Endodermal cell (in vitro differentiated cells): ENCODE data around the gene SLC12A8. TPM values are rescaled to one million over a fixed set of nuclear protein-coding genes. Genes with fewer than 3 reads are reported as not detected.

Experiments
- DNase-seq: peaks from one replicate; pipeline ENCODE4 v3.0.0-alpha.2; 2017
- H3K27ac ChIP-seq: 2 replicates; pipeline ENCODE4 v1.5.1; 2013; ENCODE audit warnings: mild to moderate bottlenecking, low read depth, low read length, moderate library complexity
- H3K27me3 ChIP-seq: 2 replicates; pipeline ENCODE4 v1.6.1; 2013; ENCODE audit warnings: mild to moderate bottlenecking, low read length, moderate library complexity; ENCODE audit not compliant: insufficient read depth, control insufficient read depth, poor library complexity, severe bottlenecking
- H3K36me3 ChIP-seq: 2 replicates; pipeline ENCODE4 v1.7.0; 2013; ENCODE audit warnings: mild to moderate bottlenecking, low read length, moderate library complexity; ENCODE audit not compliant: control insufficient read depth, insufficient read depth
- H3K4me1 ChIP-seq: one replicate; pipeline ENCODE4 v1.7.0; 2013; ENCODE audit warnings: low read length; ENCODE audit not compliant: control insufficient read depth, insufficient read depth
- H3K4me3 ChIP-seq: 2 replicates; pipeline ENCODE4 v1.5.1; 2013; ENCODE audit warnings: mild to moderate bottlenecking, low read length, moderate library complexity
- H3K9ac ChIP-seq: 2 replicates; pipeline ENCODE4 v1.6.1; 2013; ENCODE audit warnings: mild to moderate bottlenecking, low read length, moderate library complexity; ENCODE audit not compliant: poor library complexity, severe bottlenecking; ENCODE audit errors: extremely low read depth
- H3K9me3 ChIP-seq: 2 replicates; pipeline ENCODE4 v1.6.1; 2013; ENCODE audit warnings: mild to moderate bottlenecking, low read length, moderate library complexity; ENCODE audit not compliant: control insufficient read depth
- H3K27ac Mint-ChIP-seq: 2 replicates; pipeline ENCODE4 v1.8.0; 2020; ENCODE audit warnings: mixed read lengths
- H3K27me3 Mint-ChIP-seq: 2 replicates; pipeline ENCODE4 v1.8.0; 2021; ENCODE audit warnings: mild to moderate bottlenecking, mixed read lengths; ENCODE audit not compliant: insufficient read depth
- H3K36me3 Mint-ChIP-seq: 2 replicates; pipeline ENCODE4 v1.8.0; 2020; ENCODE audit warnings: low read depth, mixed read lengths
- H3K4me1 Mint-ChIP-seq: 2 replicates; pipeline ENCODE4 v1.8.0; 2020; ENCODE audit warnings: mixed read lengths
- H3K4me3 Mint-ChIP-seq: 2 replicates; pipeline ENCODE4 v1.8.0; 2020; ENCODE audit warnings: mild to moderate bottlenecking, moderate library complexity, mixed read lengths
- H3K9me3 Mint-ChIP-seq: 2 replicates; pipeline ENCODE4 v1.8.0; 2020; ENCODE audit warnings: mild to moderate bottlenecking, mixed read lengths
- WGBS, 2 experiments: methylation state at CpG; one replicate each; pipeline versions ENCODE4 v1.1.5 to v1.1.7; 2013; ENCODE audit warnings: missing lambda C conversion rate in 2 of 2, mixed read lengths in 1 of 2; ENCODE audit not compliant: insufficient coverage in 1 of 2, insufficient read length in 1 of 2; 5-methylcytosine and 5-hydroxymethylcytosine counted together
- total RNA-seq, 2 donors: library from RNA; stranded (reverse); fragmentation: NEBNext Ultra II Directional in 1 of 2; extraction: Animal tissue kit (Norgen Biotek cat#: 25700) in 1 of 2; gene quantifications; 2 replicates in 1 of 2; 3 replicates in 1 of 2; pipeline ENCODE4 v1.2.1, GENCODE V29; 2021
- TF ChIP-seq, protein P1 (sequence below): fragments of 200-600 bp; sonication (generic); conservative IDR thresholded peaks from 2 replicates; pipeline ENCODE4 v1.5.0; 2021; ENCODE audit warnings: antibody characterized with exemption, mild to moderate bottlenecking

The SLC12A8 gene
- total RNA-seq, 2 donors from 2014 or later, result 17.3 to 18.6 TPM

DNA sequence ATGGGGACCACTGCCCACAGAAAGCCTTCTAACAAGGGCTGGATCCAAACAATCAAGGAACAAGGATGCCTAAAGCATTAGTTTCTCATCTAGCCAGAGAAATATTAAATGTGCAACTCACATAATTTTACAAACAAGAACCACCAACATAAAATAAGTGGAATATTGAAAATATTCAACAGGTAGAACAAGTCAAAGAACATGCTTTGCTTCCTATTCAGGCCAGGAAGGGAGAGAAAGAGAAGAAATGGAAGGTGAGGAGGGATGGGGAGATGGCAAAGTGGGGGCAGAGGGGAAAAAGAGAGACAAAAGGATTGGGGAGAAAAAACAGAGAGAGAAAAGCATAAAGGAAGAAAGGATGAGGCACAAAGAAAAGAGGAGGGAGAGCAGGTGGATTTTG lies 63.1 kb downstream of the SLC12A8 start:
- Histone ChIP-seq H3K4me1 (no peaks in the 10 kb centered on the region), H3K27me3 (no peaks in the 10 kb centered on the region), H3K27ac (no peak overlapping the region), H3K9ac (no peak overlapping the region), H3K4me3 (no peak overlapping the region), H3K36me3 (no peaks in the 10 kb centered on the region), H3K9me3 (no peaks in the 10 kb centered on the region)
- Mint-ChIP-seq H3K9me3 (no peaks in the 10 kb centered on the region), H3K36me3 (no peaks in the 10 kb centered on the region), H3K27ac (no peak overlapping the region), H3K27me3 (no peaks in the 10 kb centered on the region), H3K4me3 (no peak overlapping the region), H3K4me1 (peaks cover 10% of the 10 kb centered on the region)
- TF ChIP-seq, protein P1, sequence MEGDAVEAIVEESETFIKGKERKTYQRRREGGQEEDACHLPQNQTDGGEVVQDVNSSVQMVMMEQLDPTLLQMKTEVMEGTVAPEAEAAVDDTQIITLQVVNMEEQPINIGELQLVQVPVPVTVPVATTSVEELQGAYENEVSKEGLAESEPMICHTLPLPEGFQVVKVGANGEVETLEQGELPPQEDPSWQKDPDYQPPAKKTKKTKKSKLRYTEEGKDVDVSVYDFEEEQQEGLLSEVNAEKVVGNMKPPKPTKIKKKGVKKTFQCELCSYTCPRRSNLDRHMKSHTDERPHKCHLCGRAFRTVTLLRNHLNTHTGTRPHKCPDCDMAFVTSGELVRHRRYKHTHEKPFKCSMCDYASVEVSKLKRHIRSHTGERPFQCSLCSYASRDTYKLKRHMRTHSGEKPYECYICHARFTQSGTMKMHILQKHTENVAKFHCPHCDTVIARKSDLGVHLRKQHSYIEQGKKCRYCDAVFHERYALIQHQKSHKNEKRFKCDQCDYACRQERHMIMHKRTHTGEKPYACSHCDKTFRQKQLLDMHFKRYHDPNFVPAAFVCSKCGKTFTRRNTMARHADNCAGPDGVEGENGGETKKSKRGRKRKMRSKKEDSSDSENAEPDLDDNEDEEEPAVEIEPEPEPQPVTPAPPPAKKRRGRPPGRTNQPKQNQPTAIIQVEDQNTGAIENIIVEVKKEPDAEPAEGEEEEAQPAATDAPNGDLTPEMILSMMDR, result no peak
- DNase-seq, result peak; percentile 14

DNA sequence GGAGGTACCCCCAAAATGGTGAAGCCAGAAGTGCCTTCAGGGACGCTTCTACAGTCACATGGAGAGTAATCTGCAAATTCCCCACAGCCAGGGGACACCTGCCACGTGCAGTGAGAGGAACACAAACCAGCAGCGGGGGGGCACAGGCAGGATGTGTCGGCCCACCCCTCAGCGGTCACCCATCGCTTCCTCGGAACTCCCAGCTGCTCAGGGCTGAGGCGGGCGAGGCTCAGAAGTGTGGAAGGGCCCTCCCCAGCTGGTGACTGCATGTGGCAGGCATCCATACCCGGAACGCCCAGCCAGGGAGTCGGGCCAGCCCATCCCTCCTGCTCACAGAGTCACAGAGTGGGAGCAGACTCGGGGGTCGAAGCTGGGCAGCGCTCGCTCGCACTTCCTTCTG lies 63.7 kb downstream of the SLC12A8 start:
- Mint-ChIP-seq H3K27me3 (no peaks in the 10 kb centered on the region), H3K4me1 (peaks cover 12% of the 10 kb centered on the region), H3K4me3 (no peak overlapping the region), H3K36me3 (no peaks in the 10 kb centered on the region), H3K9me3 (no peaks in the 10 kb centered on the region), H3K27ac (no peak overlapping the region)
- TF ChIP-seq, protein P1, result no peak
- H3K9ac ChIP-seq, result no peak overlapping the region
- H3K4me3 ChIP-seq, result no peak overlapping the region
- H3K9me3 ChIP-seq, result no peaks in the 10 kb centered on the region
- 89 to 96% methylated on average over 10 to 17 of the region's 17 CpGs for WGBS, 2 experiments
- H3K4me1 ChIP-seq, result peaks cover 6% of the 10 kb centered on the region
- H3K27ac ChIP-seq, result no peak overlapping the region
- no peaks in the 10 kb centered on the region for H3K36me3 ChIP-seq
- H3K27me3 ChIP-seq, result no peaks in the 10 kb centered on the region
- peak; percentile 60 for DNase-seq

DNA sequence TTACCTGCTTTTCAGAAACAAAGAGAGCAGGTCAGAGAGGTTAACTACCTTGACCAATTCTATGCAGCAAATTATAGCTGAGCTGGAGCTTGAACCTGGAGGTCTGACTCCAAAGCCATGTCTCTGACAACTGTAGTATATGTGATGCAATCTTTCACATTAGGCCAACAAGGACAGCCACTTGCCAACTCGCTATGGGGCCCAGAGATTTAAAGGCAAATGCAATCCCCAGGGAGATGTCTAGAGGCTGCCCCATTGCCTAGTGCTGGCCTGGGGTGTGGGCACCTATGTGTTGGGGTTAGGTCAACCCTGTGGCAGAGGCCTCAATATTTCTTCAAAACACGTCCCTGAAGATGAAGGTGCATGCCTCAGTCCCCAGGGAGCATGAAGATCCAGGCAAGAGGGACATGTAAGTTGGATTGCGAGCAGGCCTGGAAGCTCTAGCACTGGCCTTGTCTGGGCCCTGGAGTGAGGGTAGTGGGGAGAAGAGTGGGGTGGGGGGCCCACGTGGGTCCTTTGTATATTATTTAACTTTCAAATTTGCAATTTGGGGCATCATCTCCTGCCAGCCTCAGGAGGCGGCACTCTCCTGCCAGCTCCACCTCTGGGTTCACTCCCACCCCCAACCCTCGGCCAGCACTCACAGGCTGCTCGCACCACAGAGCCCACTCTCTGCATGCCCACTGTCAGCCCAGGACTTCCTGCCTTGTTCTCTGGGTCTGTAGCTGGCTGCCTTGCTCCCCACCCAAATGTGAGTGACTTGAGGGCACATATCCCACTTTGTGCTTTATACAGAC lies 64.3 kb downstream of the SLC12A8 start:
- Mint-ChIP-seq H3K9me3 (no peaks in the 10 kb centered on the region), H3K27me3 (peaks cover under 1% of the 10 kb centered on the region), H3K27ac (no peak overlapping the region), H3K36me3 (no peaks in the 10 kb centered on the region), H3K4me1 (peaks cover 17% of the 10 kb centered on the region), H3K4me3 (no peak overlapping the region)
- TF ChIP-seq, protein P1, result no peak
- no peaks in the 10 kb centered on the region for H3K9me3 ChIP-seq
- H3K4me3 ChIP-seq, result no peak overlapping the region
- peaks cover 3% of the 10 kb centered on the region for H3K27me3 ChIP-seq
- no peak overlapping the region for H3K27ac ChIP-seq
- H3K9ac ChIP-seq, result no peak overlapping the region
- H3K36me3 ChIP-seq, result no peaks in the 10 kb centered on the region
- WGBS, 2 experiments, result 91 to 95% methylated on average over 5 to 7 of the region's 7 CpGs
- peaks cover 9% of the 10 kb centered on the region for H3K4me1 ChIP-seq
- DNase-seq, result peak; percentile 38
